ENCODE data around the gene GAB4. TPM values are rescaled to one million over a fixed set of nuclear protein-coding genes. Genes with fewer than 3 reads are reported as not detected.

The GAB4 gene
- total RNA-seq, 2 experiments from 2014 or later = not detected

DNA sequence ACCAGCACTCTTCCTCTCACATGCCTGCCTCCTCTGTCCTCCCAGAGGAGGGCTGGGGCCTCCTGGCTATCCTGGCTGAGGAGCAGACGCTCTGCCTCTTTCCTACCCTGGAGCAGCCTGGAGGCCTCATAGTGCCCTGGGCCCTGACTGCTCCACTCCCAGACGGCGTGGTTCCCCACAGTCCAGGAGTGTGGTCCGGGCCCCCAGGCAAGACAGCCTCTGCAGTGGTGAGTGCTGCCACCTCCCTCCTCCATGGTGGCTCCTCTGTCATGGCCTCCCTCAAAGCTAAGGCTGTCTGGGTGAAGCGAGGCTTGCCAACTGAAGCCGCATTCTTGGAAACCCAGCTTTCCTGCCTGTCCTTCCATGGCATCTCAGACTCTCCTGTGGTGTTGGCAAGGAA is 19.8 kb downstream of the GAB4 start:
- intact Hi-C loops (cut with DNase I, micrococcal nuclease) = no loop called here
- ATAC-seq (ENCODE audit: poor library complexity) (no peak), DNase-seq (no peak)
- no peaks in the 10 kb centered on the region for H3K4me1 Mint-ChIP-seq (ENCODE audit: low read depth)
- no peak overlapping the region for H3K4me3 Mint-ChIP-seq
- TF ChIP-seq, protein P1, sequence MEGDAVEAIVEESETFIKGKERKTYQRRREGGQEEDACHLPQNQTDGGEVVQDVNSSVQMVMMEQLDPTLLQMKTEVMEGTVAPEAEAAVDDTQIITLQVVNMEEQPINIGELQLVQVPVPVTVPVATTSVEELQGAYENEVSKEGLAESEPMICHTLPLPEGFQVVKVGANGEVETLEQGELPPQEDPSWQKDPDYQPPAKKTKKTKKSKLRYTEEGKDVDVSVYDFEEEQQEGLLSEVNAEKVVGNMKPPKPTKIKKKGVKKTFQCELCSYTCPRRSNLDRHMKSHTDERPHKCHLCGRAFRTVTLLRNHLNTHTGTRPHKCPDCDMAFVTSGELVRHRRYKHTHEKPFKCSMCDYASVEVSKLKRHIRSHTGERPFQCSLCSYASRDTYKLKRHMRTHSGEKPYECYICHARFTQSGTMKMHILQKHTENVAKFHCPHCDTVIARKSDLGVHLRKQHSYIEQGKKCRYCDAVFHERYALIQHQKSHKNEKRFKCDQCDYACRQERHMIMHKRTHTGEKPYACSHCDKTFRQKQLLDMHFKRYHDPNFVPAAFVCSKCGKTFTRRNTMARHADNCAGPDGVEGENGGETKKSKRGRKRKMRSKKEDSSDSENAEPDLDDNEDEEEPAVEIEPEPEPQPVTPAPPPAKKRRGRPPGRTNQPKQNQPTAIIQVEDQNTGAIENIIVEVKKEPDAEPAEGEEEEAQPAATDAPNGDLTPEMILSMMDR (IDR thresholded peaks at IDR 0.05) = no peak
- peaks cover 4% of the 10 kb centered on the region for H3K9me3 Mint-ChIP-seq
- H3K27ac ChIP-seq (ENCODE audit: low read depth in 1 of 2, low read length in 2 of 2) = no peak overlapping the region
- H3K27ac Mint-ChIP-seq = no peak overlapping the region
- peaks cover 0 to 4% of the 10 kb centered on the region in 2 experiments for H3K27me3 ChIP-seq (ENCODE audit: control insufficient read depth in 1 of 2, insufficient read depth in 2 of 2, low read length in 2 of 2)
- no peaks in the 10 kb centered on the region for H3K36me3 Mint-ChIP-seq (ENCODE audit: low read depth)
- no peaks in the 10 kb centered on the region for H3K4me1 ChIP-seq (ENCODE audit: insufficient read depth, low read length)
- H3K36me3 ChIP-seq (ENCODE audit: insufficient read depth, low read length) = no peaks in the 10 kb centered on the region
- H3K9me3 ChIP-seq (ENCODE audit: control insufficient read depth in 1 of 2, insufficient read depth in 1 of 2, low read length in 2 of 2) = peaks cover under 1 to 5% of the 10 kb centered on the region in 2 experiments
- CTCF ChIA-PET = no interaction called here
- H3K27me3 Mint-ChIP-seq = peaks cover 9% of the 10 kb centered on the region
- POLR2A ChIA-PET = no interaction called here
- H3K4me3 ChIP-seq (ENCODE audit: low read length) = no peak overlapping the region

DNA sequence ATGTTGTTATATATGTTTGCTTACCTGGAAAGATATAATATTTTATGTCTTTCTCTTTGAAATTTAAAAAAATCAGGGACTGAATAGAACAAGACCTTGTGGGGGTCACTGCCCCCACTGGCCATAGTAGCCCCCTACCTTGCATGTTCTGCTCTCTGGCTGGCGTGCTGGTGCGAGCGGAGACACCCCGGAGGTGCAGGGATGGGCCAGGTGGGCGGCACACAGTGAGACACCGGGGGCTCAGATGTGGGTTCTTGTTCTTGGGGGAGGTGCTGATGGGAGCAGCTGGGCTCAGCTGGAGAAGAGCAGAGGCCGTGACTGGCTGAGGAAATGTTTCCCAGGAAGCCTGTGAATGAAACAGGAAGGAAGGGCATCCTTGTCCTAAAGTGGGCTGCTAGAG is 20.2 kb downstream of the GAB4 start:
- Mint-ChIP-seq H3K27me3 (peaks cover 9% of the 10 kb centered on the region), H3K4me3 (no peak overlapping the region), H3K4me1 (ENCODE audit: low read depth) (no peaks in the 10 kb centered on the region), H3K36me3 (ENCODE audit: low read depth) (no peaks in the 10 kb centered on the region), H3K9me3 (peaks cover 6% of the 10 kb centered on the region), H3K27ac (no peak overlapping the region)
- Histone ChIP-seq H3K4me1 (ENCODE audit: insufficient read depth, low read length) (no peaks in the 10 kb centered on the region), H3K27me3 (ENCODE audit: control insufficient read depth in 1 of 2, insufficient read depth in 2 of 2, low read length in 2 of 2) (peaks cover 0 to 4% of the 10 kb centered on the region in 2 experiments), H3K4me3 (ENCODE audit: low read length) (no peak overlapping the region), H3K27ac (ENCODE audit: low read depth in 1 of 2, low read length in 2 of 2) (no peak overlapping the region), H3K36me3 (ENCODE audit: insufficient read depth, low read length) (no peaks in the 10 kb centered on the region), H3K9me3 (ENCODE audit: control insufficient read depth in 1 of 2, insufficient read depth in 1 of 2, low read length in 2 of 2) (peaks cover 5 to 9% of the 10 kb centered on the region in 2 experiments)
- no peak for DNase-seq
- ChIA-PET CTCF (no interaction called here), POLR2A (no interaction called here)
- no peak for ATAC-seq (ENCODE audit: poor library complexity)
- TF ChIP-seq, protein P1 (IDR thresholded peaks at IDR 0.05) = no peak
- intact Hi-C loops (cut with DNase I, micrococcal nuclease) = no loop called here

DNA sequence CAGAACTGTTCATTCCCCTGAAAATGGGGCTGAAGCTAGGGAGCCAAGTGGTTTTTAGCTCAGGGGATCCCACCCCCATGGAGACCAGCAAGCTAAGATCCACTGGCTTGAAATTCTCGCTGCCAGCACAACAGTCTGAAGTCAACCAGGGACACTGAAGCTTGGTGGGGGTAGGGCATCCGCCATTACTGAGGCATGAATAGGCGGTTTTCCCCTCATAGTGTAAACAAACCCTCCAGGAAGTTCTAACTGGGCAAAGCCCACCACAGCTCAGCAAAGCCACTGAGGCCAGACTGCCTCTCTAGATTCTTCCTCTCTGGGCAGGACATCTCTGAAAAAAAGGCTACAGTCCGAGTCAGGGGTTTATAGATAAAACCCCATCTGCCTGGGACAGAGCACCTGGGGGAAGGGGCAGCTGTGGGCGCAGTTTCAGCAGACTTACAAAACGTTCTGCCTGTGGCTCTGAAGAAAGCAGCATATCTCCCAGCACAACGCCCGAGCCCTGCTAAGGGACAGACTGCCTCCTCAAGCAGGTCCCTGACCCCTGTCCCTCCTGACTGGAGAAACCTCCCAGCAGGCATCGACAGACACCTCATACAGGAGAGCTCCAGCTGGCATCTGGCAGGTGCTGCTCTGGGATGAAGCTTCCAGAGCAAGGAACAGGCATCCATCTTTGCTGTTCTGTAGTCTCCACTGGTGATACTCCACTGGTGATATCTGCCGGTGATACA is 32.7 kb downstream of the GAB4 start:
- H3K4me3 ChIP-seq (ENCODE audit: low read length) = no peak overlapping the region
- H3K27ac Mint-ChIP-seq = no peak overlapping the region
- H3K27me3 ChIP-seq (ENCODE audit: control insufficient read depth in 1 of 2, insufficient read depth in 2 of 2, low read length in 2 of 2) = peaks cover 9 to 13% of the 10 kb centered on the region in 2 experiments
- POLR2A ChIA-PET = no interaction called here
- H3K4me1 ChIP-seq (ENCODE audit: insufficient read depth, low read length) = no peaks in the 10 kb centered on the region
- no peak overlapping the region for H3K27ac ChIP-seq (ENCODE audit: low read depth in 1 of 2, low read length in 2 of 2)
- no peaks in the 10 kb centered on the region for H3K36me3 Mint-ChIP-seq (ENCODE audit: low read depth)
- intact Hi-C loops (cut with DNase I, micrococcal nuclease) = no loop called here
- ATAC-seq (ENCODE audit: poor library complexity) (no peak), DNase-seq (no peak)
- no peaks in the 10 kb centered on the region for H3K9me3 ChIP-seq (ENCODE audit: control insufficient read depth in 1 of 2, insufficient read depth in 1 of 2, low read length in 2 of 2)
- H3K4me1 Mint-ChIP-seq (ENCODE audit: low read depth) = peaks cover 5% of the 10 kb centered on the region
- H3K27me3 Mint-ChIP-seq = peaks cover 60% of the 10 kb centered on the region
- CTCF ChIA-PET = no interaction called here
- TF ChIP-seq, protein P1 (IDR thresholded peaks at IDR 0.05) = no peak
- H3K9me3 Mint-ChIP-seq = peaks cover 9% of the 10 kb centered on the region
- no peak overlapping the region for H3K4me3 Mint-ChIP-seq
- H3K36me3 ChIP-seq (ENCODE audit: insufficient read depth, low read length) = no peaks in the 10 kb centered on the region
